ENCODE measurements around the gene DDAH1. TPM values are rescaled to one million over a fixed set of nuclear protein-coding genes. Genes with fewer than 3 reads are reported as not detected.

DDAH1 gene
- total RNA-seq, 2 experiments from 2014 or later, result not detected

- no peaks in the 10 kb centered on the region for H3K36me3 Mint-ChIP-seq (ENCODE audit: low read depth)
- CTCF ChIA-PET, result no interaction called here
- no peak overlapping the region for H3K27ac ChIP-seq (ENCODE audit: low read depth in 1 of 2, low read length in 2 of 2)
- peaks cover 17% of the 10 kb centered on the region for H3K27me3 Mint-ChIP-seq
- H3K36me3 ChIP-seq (ENCODE audit: insufficient read depth, low read length), result no peaks in the 10 kb centered on the region
- POLR2A ChIA-PET, result no interaction called here
- ATAC-seq (ENCODE audit: poor library complexity) (no peak), DNase-seq (no peak)
- intact Hi-C loops (cut with DNase I, micrococcal nuclease), result no loop called here
- peaks cover 0 to 8% of the 10 kb centered on the region in 2 experiments for H3K9me3 ChIP-seq (ENCODE audit: control insufficient read depth in 1 of 2, insufficient read depth in 1 of 2, low read length in 2 of 2)
- no peak overlapping the region for H3K4me3 Mint-ChIP-seq
- TF ChIP-seq CTCF (IDR thresholded peaks at IDR 0.05), result no peak
- no peak overlapping the region for H3K4me3 ChIP-seq (ENCODE audit: low read length)
- H3K4me1 ChIP-seq (ENCODE audit: insufficient read depth, low read length), result no peaks in the 10 kb centered on the region
- H3K4me1 Mint-ChIP-seq (ENCODE audit: low read depth), result no peaks in the 10 kb centered on the region
- H3K27me3 ChIP-seq (ENCODE audit: control insufficient read depth in 1 of 2, insufficient read depth in 2 of 2, low read length in 2 of 2), result no peaks in the 10 kb centered on the region
- no peak overlapping the region for H3K27ac Mint-ChIP-seq
- peaks cover 11% of the 10 kb centered on the region for H3K9me3 Mint-ChIP-seq
These were observed 76.5 kb downstream of the DDAH1 start for GRCh38 chr1:85388416-85388815.

- Mint-ChIP-seq H3K9me3 (peaks cover 13% of the 10 kb centered on the region), H3K4me1 (ENCODE audit: low read depth) (no peaks in the 10 kb centered on the region), H3K27me3 (peaks cover 22% of the 10 kb centered on the region), H3K36me3 (ENCODE audit: low read depth) (no peaks in the 10 kb centered on the region), H3K4me3 (no peak overlapping the region), H3K27ac (no peak overlapping the region)
- no peak for DNase-seq
- Histone ChIP-seq H3K36me3 (ENCODE audit: insufficient read depth, low read length) (no peaks in the 10 kb centered on the region), H3K9me3 (ENCODE audit: control insufficient read depth in 1 of 2, insufficient read depth in 1 of 2, low read length in 2 of 2) (peaks cover 0 to 8% of the 10 kb centered on the region in 2 experiments), H3K4me3 (ENCODE audit: low read length) (no peak overlapping the region), H3K27me3 (ENCODE audit: control insufficient read depth in 1 of 2, insufficient read depth in 2 of 2, low read length in 2 of 2) (no peaks in the 10 kb centered on the region), H3K27ac (ENCODE audit: low read depth in 1 of 2, low read length in 2 of 2) (no peak overlapping the region), H3K4me1 (ENCODE audit: insufficient read depth, low read length) (no peaks in the 10 kb centered on the region)
- ChIA-PET POLR2A (no interaction called here), CTCF (no interaction called here)
- TF ChIP-seq CTCF (IDR thresholded peaks at IDR 0.05), result no peak
- no peak for ATAC-seq (ENCODE audit: poor library complexity)
- intact Hi-C loops (cut with DNase I, micrococcal nuclease), result no loop called here
These were observed 77.2 kb downstream of the DDAH1 start for GRCh38 chr1:85387781-85388180.

GRCh38 chr1:85386068-85386722, 78.8 kb downstream of the DDAH1 start:
- DNase-seq (no peak), ATAC-seq (ENCODE audit: poor library complexity) (no peak)
- no peak for TF ChIP-seq CTCF (IDR thresholded peaks at IDR 0.05)
- POLR2A ChIA-PET, result no interaction called here
- Mint-ChIP-seq H3K27me3 (peaks cover 22% of the 10 kb centered on the region), H3K9me3 (peaks cover 15% of the 10 kb centered on the region), H3K4me1 (ENCODE audit: low read depth) (no peaks in the 10 kb centered on the region), H3K4me3 (no peak overlapping the region), H3K36me3 (ENCODE audit: low read depth) (no peaks in the 10 kb centered on the region), H3K27ac (no peak overlapping the region)
- H3K36me3 ChIP-seq (ENCODE audit: insufficient read depth, low read length), result no peaks in the 10 kb centered on the region
- no peaks in the 10 kb centered on the region for H3K27me3 ChIP-seq (ENCODE audit: control insufficient read depth in 1 of 2, insufficient read depth in 2 of 2, low read length in 2 of 2)
- CTCF ChIA-PET, result no interaction called here
- H3K4me1 ChIP-seq (ENCODE audit: insufficient read depth, low read length), result no peaks in the 10 kb centered on the region
- H3K9me3 ChIP-seq (ENCODE audit: control insufficient read depth in 1 of 2, insufficient read depth in 1 of 2, low read length in 2 of 2), result peaks cover 0 to 8% of the 10 kb centered on the region in 2 experiments
- intact Hi-C loops (cut with DNase I, micrococcal nuclease), result no loop called here
- no peak overlapping the region for H3K27ac ChIP-seq (ENCODE audit: low read depth in 1 of 2, low read length in 2 of 2)
- H3K4me3 ChIP-seq (ENCODE audit: low read length), result no peak overlapping the region
